T-helper 1 cell treated with Interleukin-12 subunit alpha and Interleukin-12 subunit beta and Interleukin-4 antibody, amounts not matched to agents 30 ng/mL and 1 ng/mL, for 36 hours (primary cell): ENCODE data around the gene C1orf105. TPM values are rescaled to one million over a fixed set of nuclear protein-coding genes. Genes with fewer than 3 reads are reported as not detected.
"Not testable (repeated sequence)": the region's sequence is repeated elsewhere in the genome, so short reads cannot be mapped to it uniquely, and the experiment has no call there.

Experiments used
- intact Hi-C: fragments of 100-400 bp; cut with micrococcal nuclease; formaldehyde crosslinking; loops from one replicate; pipeline ENCODE4 v1.15.1; 2024
- total RNA-seq: library from RNA; stranded (reverse); gene quantifications from 2 replicates; pipeline ENCODE4 v1.2.3, GENCODE V29; 2022

The C1orf105 gene, protein sequence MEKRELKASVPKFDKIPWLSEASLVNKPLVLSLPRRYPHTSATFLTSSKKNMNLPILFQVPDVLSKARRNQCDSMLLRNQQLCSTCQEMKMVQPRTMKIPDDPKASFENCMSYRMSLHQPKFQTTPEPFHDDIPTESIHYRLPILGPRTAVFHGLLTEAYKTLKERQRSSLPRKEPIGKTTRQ
- total RNA-seq = not detected in 2 replicates

DNA sequence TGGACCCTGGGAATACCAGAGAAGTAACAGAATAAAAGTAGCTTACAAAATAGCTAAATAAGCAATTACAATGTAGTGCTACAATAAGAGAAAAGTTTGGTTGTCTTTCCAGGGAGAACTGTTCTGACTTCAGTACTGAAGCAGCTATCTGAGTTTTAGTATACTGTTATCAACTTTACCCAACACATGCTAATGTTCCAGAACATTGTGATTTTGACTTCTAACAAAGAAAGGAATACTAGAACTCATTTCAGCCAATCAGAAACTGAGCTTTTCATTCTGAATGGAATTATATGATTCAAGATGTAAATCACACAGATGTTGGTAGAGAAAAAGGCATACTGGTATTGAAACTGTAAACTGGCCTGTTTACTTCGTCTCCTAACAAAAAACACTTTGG is at the start of gene C1orf105:
Gene C1orf105 (plus strand): TSS at position 301 of the 400 bp plus-strand sequence. CDS start 201 bp downstream, outside the sequence.
- intact Hi-C loops = no loop called here

DNA sequence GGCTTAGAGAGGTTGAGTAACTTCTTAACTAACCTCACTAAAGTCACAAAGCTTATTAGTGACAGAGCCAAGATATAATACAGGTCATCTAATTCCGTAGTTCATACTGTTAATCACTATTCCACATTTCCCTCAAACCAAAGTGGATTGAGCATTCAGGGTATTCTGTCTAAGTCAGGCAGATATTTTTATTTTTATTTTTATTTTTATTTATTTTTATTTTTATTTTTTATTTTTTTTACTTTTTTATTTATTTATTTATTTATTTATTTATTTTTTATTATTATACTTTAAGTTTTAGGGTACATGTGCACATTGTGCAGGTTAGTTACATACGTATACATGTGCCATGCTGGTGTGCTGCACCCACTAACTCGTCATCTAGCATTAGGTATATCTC is 48.8 kb upstream of the C1orf105 start:
- intact Hi-C loops = not testable (repeated sequence)

DNA sequence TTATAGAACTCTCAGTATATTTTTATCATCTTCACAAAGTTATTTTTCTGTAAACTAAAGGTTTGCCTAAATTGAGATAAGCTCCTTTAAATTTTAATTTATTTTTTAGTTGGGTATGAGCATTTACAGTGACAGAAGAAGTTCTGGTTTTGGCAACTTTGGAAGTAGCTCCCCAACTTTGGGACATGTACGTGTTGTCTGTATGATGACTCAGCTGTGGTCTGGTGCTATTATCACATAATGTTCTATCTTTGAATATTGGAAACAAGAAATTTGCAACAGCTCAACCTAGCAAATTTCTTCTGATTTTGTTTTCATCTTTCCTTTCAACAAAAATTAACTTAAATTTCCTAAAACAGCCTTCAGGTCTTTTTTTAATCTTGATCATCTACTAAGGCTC is 46.6 kb upstream of the C1orf105 start:
- intact Hi-C loops = no loop called here

DNA sequence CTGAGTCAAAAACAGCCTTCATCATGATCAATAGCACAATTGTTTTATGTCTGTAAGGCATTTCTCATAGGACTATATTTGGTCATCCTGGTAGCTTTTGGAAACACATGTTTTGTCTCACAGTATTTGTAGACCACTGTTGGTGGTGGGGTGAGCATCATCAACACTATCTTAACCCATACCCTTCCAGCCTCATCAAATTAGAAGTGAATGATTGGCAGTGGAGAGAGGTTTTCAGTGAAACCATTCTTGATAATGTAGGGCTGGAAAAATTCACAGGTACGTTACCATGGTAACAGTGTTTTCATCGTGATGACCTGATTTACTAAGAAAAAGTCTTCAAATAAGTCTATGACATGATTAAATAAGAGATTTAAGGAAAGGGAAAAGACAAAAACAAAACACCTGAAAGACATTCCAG is 45.3 kb upstream of the C1orf105 start:
- intact Hi-C loops = no loop called here

DNA sequence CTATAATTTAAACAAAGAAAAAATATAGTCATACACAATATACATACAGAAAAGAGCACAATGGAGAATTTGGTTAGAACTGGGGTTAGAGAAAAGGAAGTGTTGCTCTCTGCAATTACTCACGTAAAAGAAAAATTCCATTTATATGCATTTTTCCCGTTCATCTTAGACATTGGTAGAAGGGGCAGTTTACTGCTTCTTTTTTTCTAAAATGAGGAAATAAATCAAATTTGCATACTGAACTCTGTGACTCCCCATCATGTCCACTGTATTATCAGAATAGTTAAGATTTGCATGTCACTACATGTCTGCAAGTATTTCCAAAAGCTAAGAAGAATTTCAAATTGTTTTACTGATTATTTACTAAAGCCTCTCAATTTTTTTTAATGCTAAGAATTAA is 44.1 kb upstream of the C1orf105 start:
- intact Hi-C loops = no loop called here

DNA sequence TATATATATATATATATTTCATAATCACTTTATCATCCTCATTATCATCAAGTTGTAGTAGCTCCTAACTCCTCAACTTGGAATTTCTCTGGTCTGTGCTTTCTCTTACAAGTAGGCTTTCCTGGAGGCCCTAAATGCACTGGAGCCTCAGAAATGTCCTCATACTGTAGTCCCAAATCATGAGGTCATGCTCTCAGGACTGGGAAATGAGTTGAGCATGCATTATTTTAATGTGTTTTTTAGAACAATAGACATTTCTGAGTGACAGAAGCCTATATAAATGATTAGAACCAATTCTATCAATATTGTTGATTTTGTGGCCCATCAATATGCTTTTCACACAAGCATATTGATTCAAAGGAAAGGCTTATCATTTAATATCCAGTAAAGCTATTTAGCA is 42.9 kb upstream of the C1orf105 start:
- intact Hi-C loops = no loop called here

DNA sequence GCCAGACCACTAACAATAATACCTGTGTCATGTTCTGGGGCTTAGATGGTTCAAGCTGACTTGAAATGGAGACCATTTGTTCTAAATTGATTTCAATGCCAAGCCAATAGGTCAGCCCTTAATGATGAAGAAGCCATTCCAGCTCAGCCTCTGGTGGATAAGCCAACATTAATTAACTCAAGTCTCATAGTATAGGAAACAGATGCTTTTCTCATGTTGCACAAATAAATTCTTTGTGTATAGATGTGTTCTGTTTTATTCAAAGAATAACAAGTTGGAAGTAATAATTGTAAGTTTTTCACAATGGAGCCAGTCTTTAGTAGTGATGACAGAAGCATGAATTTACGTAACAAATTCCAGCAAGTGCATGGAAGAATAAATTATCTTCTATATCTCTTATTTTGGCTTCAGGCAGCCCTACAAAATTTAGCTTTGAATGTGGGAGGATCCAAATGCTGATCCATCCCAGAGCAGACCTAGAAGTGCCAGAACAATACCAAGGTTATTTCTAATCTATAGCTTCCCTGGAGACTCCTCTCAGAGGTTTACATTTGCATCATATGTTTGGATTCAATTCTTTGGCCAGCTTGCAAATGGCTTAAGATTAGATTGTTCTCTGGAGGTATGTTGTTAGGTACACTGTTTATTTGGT is 42.2 kb upstream of the C1orf105 start:
- intact Hi-C loops = no loop called here

DNA sequence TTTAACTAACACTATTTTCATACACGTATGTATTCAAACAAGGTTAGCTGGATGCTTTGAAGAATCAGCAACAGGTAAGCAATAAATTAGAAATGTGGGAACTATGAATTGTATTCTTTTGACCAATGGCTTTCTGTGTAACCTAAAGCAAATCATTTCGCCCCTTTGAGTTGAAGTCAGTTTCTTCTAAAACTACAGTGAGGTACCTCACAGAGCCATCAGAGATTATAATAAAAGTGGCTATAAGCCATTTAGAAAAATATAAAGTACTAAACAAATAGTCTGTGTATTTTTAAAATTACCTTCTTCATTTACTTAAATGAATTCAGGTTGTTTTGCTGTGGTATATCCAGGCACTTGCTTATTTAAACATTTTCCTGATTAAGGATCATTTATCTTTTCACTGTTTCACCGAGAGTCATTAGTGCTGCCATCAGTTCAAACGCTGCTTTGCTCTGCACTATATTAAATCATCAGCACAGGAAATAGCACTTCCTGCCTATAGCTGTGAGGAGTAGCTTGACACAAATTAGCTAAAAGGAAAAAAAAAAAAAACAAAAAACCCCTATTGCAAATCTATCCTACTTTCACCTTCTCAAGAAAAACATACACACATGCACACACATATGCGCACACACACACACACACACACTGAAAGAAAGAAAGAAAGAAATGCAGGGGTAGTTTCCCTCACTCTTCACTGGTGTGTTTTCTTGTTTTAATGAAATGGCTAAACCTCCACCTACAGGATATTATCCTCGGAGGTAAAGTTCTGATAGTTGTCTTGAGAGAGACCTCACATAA is 39.8 kb upstream of the C1orf105 start:
- intact Hi-C loops = loop anchor here (1.0 kb wide), 6 partner anchors 14 to 226 kb away; no protein-coding TSS in a partner anchor

DNA sequence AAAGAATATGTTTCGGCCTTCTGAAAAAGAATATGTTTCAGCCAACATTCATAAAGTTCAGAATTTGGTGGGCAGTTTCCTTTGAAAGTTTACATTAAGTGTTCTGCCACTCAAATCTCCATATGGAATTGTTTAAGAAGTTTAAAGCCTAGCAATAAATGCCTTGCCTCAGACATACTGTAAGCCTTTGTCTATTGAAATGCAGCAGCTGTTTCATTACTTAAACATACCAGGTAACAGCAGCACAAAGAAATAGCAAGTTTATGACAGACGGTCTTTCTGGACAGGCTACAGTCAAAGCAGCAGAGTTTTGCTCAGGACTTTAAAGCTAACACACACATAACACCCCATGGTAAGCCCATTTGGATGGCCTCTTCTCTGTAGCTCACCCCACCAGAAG is 38.5 kb upstream of the C1orf105 start:
- intact Hi-C loops = loop anchor here (1.0 kb wide), 3 partner anchors 12 to 228 kb away; no protein-coding TSS in a partner anchor

DNA sequence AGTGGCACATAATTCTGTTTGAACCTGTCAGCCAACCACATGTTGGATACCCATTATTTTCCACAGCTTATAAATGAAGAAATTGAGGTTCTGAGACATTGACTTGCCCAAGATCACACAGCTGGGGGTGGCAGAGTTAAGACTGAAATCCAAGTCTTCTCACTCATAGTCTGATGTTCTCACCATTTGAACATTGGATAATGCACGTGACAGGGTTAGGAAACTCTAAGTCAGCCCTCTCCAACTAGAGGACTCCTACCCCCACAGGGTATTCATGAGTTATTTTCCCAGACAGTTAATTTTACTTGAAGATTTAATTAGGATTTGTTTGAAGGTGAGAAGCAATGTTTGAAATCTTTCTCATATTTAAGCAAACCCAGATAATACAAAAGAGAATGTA is 38.1 kb upstream of the C1orf105 start:
- intact Hi-C loops = no loop called here

DNA sequence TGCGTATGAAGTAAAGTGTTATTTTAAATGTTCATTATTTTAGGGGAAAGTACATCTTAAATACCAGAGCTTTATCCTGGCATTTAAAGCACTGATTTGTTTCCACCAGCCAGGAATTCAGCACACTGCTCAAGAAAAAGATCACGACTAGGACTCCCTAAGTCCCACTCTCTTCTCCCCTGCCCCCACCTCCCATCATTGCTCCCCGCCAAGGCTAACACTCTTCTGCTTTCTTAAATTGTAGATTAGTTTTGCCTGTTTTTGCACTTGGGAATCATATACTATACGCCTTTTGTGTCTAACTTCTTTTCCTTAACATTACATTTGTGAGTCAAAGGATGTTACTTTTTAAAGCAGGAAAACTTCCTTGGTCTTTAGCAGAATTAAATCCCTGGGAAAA is 37.5 kb upstream of the C1orf105 start:
- intact Hi-C loops = no loop called here

DNA sequence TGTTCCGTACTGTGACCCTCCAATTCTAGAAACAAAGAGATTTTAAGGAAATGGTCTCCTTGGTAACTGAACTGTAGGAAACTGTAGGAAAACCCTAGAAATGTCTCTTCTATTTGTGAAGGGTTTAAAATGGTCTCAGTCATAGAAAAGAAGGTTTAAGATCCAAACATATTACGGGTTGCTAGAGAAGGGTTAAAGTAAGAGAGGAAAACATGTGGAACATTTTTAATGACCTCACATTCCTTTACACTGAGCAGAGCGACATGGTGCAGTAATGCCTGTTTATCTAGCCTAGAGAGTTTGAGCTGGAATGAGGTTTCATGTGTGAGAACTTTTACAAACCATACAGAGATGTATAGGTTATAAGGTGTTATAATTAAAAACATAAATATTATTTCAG is 36.9 kb upstream of the C1orf105 start:
- intact Hi-C loops = no loop called here

DNA sequence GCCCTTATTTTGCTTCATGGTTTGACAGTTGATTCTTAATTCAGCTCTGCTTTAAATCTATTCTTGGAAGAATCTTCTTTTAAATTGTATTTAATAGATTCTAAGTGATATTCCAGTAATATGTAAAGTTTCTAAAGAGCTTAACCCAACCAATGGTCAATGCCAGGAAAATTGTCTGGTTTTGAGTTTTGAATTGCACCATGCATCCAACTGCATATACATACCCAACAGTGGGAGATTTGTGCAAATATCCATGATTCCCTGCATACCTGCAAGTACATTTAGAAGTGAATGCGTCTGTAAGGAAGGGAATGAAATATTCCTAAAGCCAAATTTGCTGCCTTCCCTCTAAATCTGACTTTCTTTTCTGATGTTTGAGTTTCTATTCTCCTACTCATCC is 35.8 kb upstream of the C1orf105 start:
- intact Hi-C loops = no loop called here

DNA sequence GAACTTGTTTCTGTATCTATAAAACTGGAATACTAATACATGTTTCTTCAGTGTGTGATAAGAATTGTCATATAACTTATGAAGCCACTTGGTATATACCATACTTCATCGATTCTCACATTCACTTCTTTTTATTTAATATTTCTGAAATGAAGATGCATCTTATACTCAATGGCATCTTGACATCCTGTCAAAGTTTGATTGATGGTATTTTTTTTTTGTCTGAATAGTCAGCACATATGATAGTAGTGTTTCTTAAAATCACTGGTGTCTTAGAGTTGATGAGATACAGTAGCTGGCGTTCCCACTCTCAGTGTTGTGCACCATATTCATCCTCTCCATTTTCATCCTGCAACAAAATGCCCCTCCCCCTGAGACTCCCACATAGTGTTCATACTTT is 34.4 kb upstream of the C1orf105 start:
- intact Hi-C loops = no loop called here

DNA sequence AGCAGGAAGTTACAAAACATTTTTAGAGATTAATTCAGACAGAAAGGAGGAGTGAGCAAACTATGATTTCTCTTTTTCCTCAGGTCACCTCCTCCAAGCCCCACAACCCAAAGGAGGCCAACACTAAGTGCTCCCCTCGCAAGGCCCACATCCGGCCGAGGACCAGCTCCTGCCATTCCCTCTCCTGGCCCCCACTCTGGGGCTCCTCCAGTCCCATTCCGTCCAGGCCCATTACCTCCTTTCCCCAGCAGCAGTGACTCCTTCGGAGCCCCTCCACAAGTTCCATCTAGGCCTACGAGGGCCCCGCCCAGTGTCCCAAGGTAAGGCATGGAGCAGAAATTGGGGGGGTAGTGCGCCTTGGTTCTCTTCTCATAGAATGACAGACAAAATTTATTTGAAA is 32.0 kb upstream of the C1orf105 start:
- intact Hi-C loops = no loop called here

DNA sequence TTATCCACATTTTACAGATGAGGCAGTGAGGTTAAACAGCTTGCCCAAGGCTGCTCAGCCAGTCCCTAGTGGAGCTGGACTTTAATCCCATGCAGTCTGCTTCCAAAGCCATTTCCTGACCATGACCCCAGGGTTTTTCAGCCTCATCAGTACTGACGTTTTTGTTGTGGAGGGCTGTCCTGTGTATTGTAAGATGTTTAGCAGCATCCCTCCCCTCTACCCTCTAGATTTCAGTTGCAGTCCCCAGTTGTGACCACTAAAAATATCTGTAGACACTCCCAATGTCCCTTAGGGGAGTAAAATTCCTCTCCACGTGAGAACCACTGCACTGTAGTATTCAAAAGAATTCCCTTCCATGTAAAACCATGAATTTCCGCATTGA is 30.2 kb upstream of the C1orf105 start:
- intact Hi-C loops = loop anchor here (5.0 kb wide), 1 partner anchor 1078 kb away; the partner anchor contains the start of gene FMO4

DNA sequence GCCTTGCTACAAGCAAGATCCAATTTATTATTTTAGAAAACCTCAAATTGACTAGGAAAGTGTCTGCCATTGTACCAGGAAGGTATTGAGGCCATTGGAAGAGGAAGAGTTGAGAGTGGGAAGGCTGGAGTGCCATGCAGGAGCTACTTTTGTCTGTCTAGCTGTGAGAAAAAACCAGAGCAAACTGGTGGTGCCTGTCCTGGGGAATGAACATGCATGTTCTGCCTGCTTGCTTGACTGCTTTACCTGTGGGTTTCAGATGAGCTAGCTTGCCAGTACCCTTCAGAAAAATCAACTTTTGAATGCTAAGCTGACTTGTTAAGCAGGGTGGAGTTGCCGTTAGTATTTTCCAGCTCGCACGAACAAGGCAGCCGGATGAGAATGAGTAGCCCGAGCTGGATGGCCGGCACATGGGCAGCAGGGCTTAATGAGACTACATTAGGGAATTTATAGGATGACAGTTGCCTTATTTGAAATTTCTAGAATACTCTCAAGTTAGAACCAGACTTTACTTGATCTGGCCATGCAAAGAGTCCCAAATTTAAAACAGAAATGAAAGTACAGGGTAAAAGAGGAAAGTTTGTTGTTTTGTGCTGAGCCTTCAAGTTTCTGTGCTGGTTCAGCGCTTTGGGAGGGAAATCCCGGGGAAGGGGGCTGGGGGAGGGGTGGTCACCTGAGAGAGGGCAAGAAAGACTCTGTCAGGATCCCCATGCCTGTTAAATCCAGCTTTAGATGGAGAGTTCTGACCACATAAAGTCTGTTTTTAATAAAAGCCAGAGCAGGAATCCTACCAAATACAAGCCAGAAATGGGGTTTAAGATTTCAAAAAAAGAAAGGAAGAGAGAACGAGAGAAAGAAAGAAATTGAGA is 29.6 kb upstream of the C1orf105 start:
- intact Hi-C loops = loop anchor here (5.0 kb wide), 1 partner anchor 1079 kb away; the partner anchor contains the start of gene FMO4

DNA sequence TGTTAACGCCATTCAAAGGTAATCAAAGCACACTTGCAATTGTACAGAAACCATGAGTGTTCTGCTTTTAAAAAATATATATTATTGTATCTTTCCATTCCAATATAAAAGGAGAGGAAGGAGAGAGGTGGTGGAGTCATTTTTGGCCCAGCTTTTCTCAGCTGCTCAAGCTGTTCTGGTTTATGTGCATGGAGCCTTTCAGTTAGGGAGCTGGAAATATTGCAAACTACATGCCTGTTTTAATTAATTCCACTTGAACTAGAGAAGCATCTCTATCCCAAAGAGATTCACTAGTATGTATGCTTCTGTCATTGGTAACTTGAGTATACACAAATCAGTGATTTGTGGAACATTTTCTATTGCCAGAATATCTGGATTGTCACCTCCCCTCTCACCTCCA is 28.5 kb upstream of the C1orf105 start:
- intact Hi-C loops = loop anchor here (5.0 kb wide), 1 partner anchor 1080 kb away; the partner anchor contains the start of gene FMO4

DNA sequence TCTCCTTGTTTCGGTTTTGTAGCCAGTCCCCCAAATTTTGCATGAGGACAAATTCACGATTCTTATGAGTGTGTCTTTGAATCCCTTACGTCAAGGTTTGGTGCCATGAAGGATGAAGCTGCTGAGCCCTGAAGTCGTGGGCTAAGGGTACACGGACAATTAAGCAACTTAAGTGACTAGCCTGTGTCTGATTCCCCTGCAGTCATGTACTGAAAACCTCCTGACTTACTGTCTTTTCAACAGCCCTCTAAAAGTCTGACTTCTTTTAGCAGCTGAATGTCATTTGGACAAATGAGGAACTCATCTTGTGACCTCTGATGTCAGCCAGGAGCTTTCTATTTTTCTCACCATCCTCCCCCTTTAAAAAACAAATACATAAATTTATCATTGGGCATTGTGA is 27.1 kb upstream of the C1orf105 start:
- intact Hi-C loops = loop anchor here (5.0 kb wide), 1 partner anchor 1081 kb away; the partner anchor contains the start of gene FMO4

DNA sequence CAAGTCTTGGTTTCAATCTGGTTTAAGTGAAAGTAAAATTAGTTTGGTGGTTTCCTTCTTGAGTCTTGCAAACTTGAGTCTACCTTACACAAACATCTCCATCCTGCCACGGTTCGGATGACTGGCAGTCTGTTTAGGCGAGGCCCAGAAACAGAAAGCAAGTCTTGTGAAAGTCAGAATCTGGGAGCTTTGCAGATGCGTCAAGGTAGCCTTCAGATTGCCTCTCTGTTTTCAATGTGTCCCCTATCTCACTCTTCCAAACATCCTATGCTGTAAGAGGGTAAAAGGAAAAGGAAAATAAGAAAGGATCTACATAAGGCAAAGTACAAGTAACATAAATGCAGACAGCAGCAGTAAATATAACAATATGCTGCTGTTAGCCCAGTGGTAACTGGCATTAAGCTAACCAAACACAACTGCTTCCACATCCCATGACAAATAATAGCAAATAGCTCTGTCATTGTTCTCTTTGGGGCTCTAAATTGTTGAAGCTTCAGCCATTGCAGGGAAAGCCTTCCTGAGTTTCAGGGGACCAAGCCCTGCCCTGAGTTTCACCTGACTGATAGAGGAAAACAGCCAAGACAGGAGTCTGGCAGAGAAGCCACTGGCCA is 26.2 kb upstream of the C1orf105 start:
- intact Hi-C loops = loop anchor here (1.0 to 5.0 kb wide), 15 partner anchors 13 to 1082 kb away; partner anchors contain the start of genes DNM3, FMO4, METTL13 and PIGC
